HEK293 (cell line): Measurements from ENCODE around the gene NIT1.

Experiments used
- CTCF ChIA-PET: fragments of 350-600 bp; formaldehyde crosslinking; extraction: SDS; loops from one replicate; lab custom pipeline; 2021; ENCODE audit warnings: antibody characterized with exemption; lab: Yijun Ruan, JAX
- POLR2A ChIA-PET: fragments of 300-600 bp; formaldehyde crosslinking; extraction: SDS; loops from one replicate; lab custom pipeline; 2020; ENCODE audit warnings: antibody characterized with exemption, inconsistent platforms; lab: Yijun Ruan, JAX
- H3K27ac ChIP-seq: fragments of 200-500 bp; sonication (Bioruptor generic); 2 replicates; pipeline ENCODE4 v1.5.1; 2014; ENCODE audit warnings: low read depth, low read length, control low read depth, inconsistent platforms; ENCODE audit errors: extremely low read depth
- H3K36me3 ChIP-seq, 2 experiments: fragments of 200-500 bp in 1 of 2; sonication (Bioruptor generic) in 1 of 2; 1 replicate in 1 of 2; 2 replicates in 1 of 2; pipeline ENCODE4 v1.5.1; 2014 to 2017; ENCODE audit warnings: inconsistent platforms in 2 of 2, low read length in 2 of 2; ENCODE audit not compliant: control insufficient read depth in 2 of 2, insufficient read depth in 1 of 2
- H3K4me1 ChIP-seq: fragments of 200-500 bp; sonication (Bioruptor generic); 2 replicates; pipeline ENCODE4 v1.5.1; 2014; ENCODE audit warnings: mild to moderate bottlenecking, low read length, inconsistent platforms; ENCODE audit not compliant: control insufficient read depth, insufficient read depth
- H3K4me3 ChIP-seq: 2 replicates; pipeline ENCODE4 v1.5.1; 2011; ENCODE audit warnings: low read depth, mild to moderate bottlenecking, control low read depth, low read length, moderate library complexity
- H3K9me3 ChIP-seq: fragments of 200-500 bp; sonication (Bioruptor generic); 2 replicates; pipeline ENCODE4 v1.5.1; 2014; ENCODE audit warnings: low read depth, low read length, inconsistent platforms; ENCODE audit not compliant: control insufficient read depth, insufficient read depth
- BCL11A ChIP-seq: fragments of 450-650 bp; formaldehyde crosslinking; IDR thresholded peaks from 2 replicates; pipeline ENCODE4 v1.5.1; 2016; ENCODE audit warnings: low read depth, missing biosample characterization, missing genetic modification characterization
- KLF1 ChIP-seq: fragments of 450-650 bp; formaldehyde crosslinking; IDR thresholded peaks from 2 replicates; pipeline ENCODE4 v1.5.1; 2016; ENCODE audit warnings: missing biosample characterization, missing genetic modification characterization
- KLF17 ChIP-seq: fragments of 450-650 bp; formaldehyde crosslinking; IDR thresholded peaks from 2 replicates; pipeline ENCODE4 v1.5.1; 2016; ENCODE audit warnings: missing biosample characterization, missing genetic modification characterization
- OVOL3 ChIP-seq: fragments of 450-650 bp; formaldehyde crosslinking; IDR thresholded peaks from 2 replicates; pipeline ENCODE4 v1.5.1; 2016; ENCODE audit warnings: missing biosample characterization, missing genetic modification characterization
- PATZ1 ChIP-seq: fragments of 450-650 bp; formaldehyde crosslinking; IDR thresholded peaks from 2 replicates; pipeline ENCODE4 v1.5.1; 2016; ENCODE audit warnings: missing biosample characterization, missing genetic modification characterization
- REST ChIP-seq: fragments of 450-650 bp; formaldehyde crosslinking; IDR thresholded peaks from 2 replicates; pipeline ENCODE4 v1.5.1; 2016; ENCODE audit warnings: missing biosample characterization, missing genetic modification characterization
- YY1 ChIP-seq: fragments of 450-650 bp; formaldehyde crosslinking; IDR thresholded peaks from 2 replicates; pipeline ENCODE4 v1.5.1; 2018; ENCODE audit warnings: missing biosample characterization, missing genetic modification characterization
- YY2 ChIP-seq: fragments of 450-650 bp; formaldehyde crosslinking; IDR thresholded peaks from 2 replicates; pipeline ENCODE4 v1.5.1; 2016; ENCODE audit warnings: missing biosample characterization, missing genetic modification characterization
- ZBTB48 ChIP-seq: fragments of 450-650 bp; formaldehyde crosslinking; IDR thresholded peaks from 2 replicates; pipeline ENCODE4 v1.5.1; 2016; ENCODE audit warnings: missing biosample characterization, missing genetic modification characterization
- ZNF169 ChIP-seq: fragments of 450-650 bp; formaldehyde crosslinking; IDR thresholded peaks from 2 replicates; pipeline ENCODE4 v1.5.1; 2016; ENCODE audit warnings: missing biosample characterization, missing genetic modification characterization
- ZNF174 ChIP-seq: fragments of 450-650 bp; formaldehyde crosslinking; IDR thresholded peaks from 2 replicates; pipeline ENCODE4 v1.5.0; 2017; ENCODE audit warnings: missing biosample characterization, mild to moderate bottlenecking, missing genetic modification characterization
- ZNF19 ChIP-seq: fragments of 450-650 bp; formaldehyde crosslinking; IDR thresholded peaks from 2 replicates; pipeline ENCODE4; 2016; ENCODE audit warnings: missing biosample characterization, missing genetic modification characterization, low read depth
- ZNF2 ChIP-seq: fragments of 450-650 bp; formaldehyde crosslinking; IDR thresholded peaks from 2 replicates; pipeline ENCODE4 v1.5.1; 2016; ENCODE audit warnings: missing biosample characterization, missing genetic modification characterization
- ZNF335 ChIP-seq: fragments of 450-650 bp; formaldehyde crosslinking; conservative IDR thresholded peaks from 2 replicates; pipeline ENCODE4 v1.5.1; 2016; ENCODE audit warnings: missing biosample characterization, missing genetic modification characterization
- ZNF341 ChIP-seq: fragments of 450-650 bp; formaldehyde crosslinking; IDR thresholded peaks from 2 replicates; pipeline ENCODE4; 2016; ENCODE audit warnings: low read depth, missing biosample characterization, missing genetic modification characterization
- ZNF366 ChIP-seq: fragments of 450-650 bp; formaldehyde crosslinking; conservative IDR thresholded peaks from 2 replicates; pipeline ENCODE4 v1.5.1; 2016; ENCODE audit warnings: missing biosample characterization, missing genetic modification characterization
- ZNF530 ChIP-seq: fragments of 450-650 bp; formaldehyde crosslinking; IDR thresholded peaks from 2 replicates; pipeline ENCODE4 v1.5.1; 2016; ENCODE audit warnings: low read depth, missing biosample characterization, missing genetic modification characterization
- ZNF558 ChIP-seq: fragments of 450-650 bp; formaldehyde crosslinking; IDR thresholded peaks from 2 replicates; pipeline ENCODE4 v1.5.1; 2016; ENCODE audit warnings: missing biosample characterization, missing genetic modification characterization
- ZNF600 ChIP-seq: fragments of 450-650 bp; formaldehyde crosslinking; IDR thresholded peaks from 2 replicates; pipeline ENCODE4 v1.5.1; 2016; ENCODE audit warnings: missing biosample characterization, missing genetic modification characterization
- ZNF645 ChIP-seq: fragments of 450-650 bp; formaldehyde crosslinking; IDR thresholded peaks from 2 replicates; pipeline ENCODE4; 2016; ENCODE audit warnings: missing biosample characterization, missing genetic modification characterization
- ZNF670 ChIP-seq: fragments of 450-650 bp; formaldehyde crosslinking; IDR thresholded peaks from 2 replicates; pipeline ENCODE4 v1.5.1; 2016; ENCODE audit warnings: missing biosample characterization, missing genetic modification characterization, low read depth
- ZNF704 ChIP-seq: fragments of 450-650 bp; formaldehyde crosslinking; IDR thresholded peaks from 2 replicates; pipeline ENCODE4 v1.5.1; 2016; ENCODE audit warnings: missing biosample characterization, missing genetic modification characterization

Gene NIT1

GRCh38 chr1:161117759-161118581, at the start of gene NIT1, which contains the start of gene PFDN2 (continued):
- TF ChIP-seq ZNF169 (tag by site-specific recombination) (no peak), BCL11A (tag by site-specific recombination) (no peak), ZNF19 (tag by site-specific recombination) (no peak), ZNF600 (tag by site-specific recombination) (peak; percentile 97), OVOL3 (tag by site-specific recombination) (0 out of 2 replicates have a peak, but pooled peaks have one; percentile 35), ZNF2 (tag by site-specific recombination) (peak; percentile 43), ZNF530 (tag by site-specific recombination) (no peak), ZNF558 (tag by site-specific recombination) (no peak), ZNF645 (tag by site-specific recombination) (no peak), KLF1 (tag by site-specific recombination) (peak; percentile 67; the same call in 1 of the 2 replicates), ZNF335 (tag by site-specific recombination) (peak; percentile 86), YY1 (peak; percentile 87), ZNF366 (tag by site-specific recombination) (no peak), YY2 (tag by site-specific recombination) (peak; percentile 95)

GRCh38 chr1:161068306-161069234, 49.3 kb upstream of the NIT1 start:
- CTCF ChIA-PET = interaction anchor here (0.6 to 1.5 kb wide), 2 partner anchors 29 to 75 kb away, joined by 3 to 13 read pairs; partner anchors contain the start of gene KLHDC9
- Histone ChIP-seq H3K4me3 (no peak overlapping the region), H3K4me1 (no peaks in the 10 kb centered on the region), H3K27ac (no peak overlapping the region), H3K36me3 (peaks cover 0 to 13% of the 10 kb centered on the region in 2 experiments; a peak in 1 of 3 replicates), H3K9me3 (no peaks in the 10 kb centered on the region)
- no peak for TF ChIP-seq KLF17
- TF ChIP-seq REST (tag by site-specific recombination) = no peak
- TF ChIP-seq ZBTB48 (tag by site-specific recombination) = no peak
- TF ChIP-seq ZNF704 (tag by site-specific recombination) = no peak
- no peak for TF ChIP-seq PATZ1 (tag by site-specific recombination)
- no peak for TF ChIP-seq ZNF670 (tag by site-specific recombination)
- no peak for TF ChIP-seq ZNF174 (tag by site-specific recombination)
- peak; percentile 89 for TF ChIP-seq KLF1 (tag by site-specific recombination)
- TF ChIP-seq ZNF341 (tag by site-specific recombination) = peak; percentile 47; the same call in 1 of the 2 replicates
- POLR2A ChIA-PET = interaction anchor here (0.9 kb wide), 1 partner anchor 23 kb away, joined by 3 read pairs; the partner anchor contains the start of gene USF1
